K562 (cell line): ENCODE data around the gene PBXIP1. TPM values are rescaled to one million over a fixed set of nuclear protein-coding genes. Genes with fewer than 3 reads are reported as not detected.

Experiments used
- JUND ChIP-seq, 2 experiments: IDR thresholded peaks; 2 replicates in 1 of 2; 3 replicates in 1 of 2; pipeline ENCODE4 v1.6.1; 2011; ENCODE audit warnings: borderline replicate concordance in 2 of 2, low read depth in 2 of 2, low read length in 2 of 2, improper control_type of control experiment in 1 of 2, missing biosample characterization in 1 of 2, missing genetic modification characterization in 1 of 2, missing genetic modification reagents in 1 of 2
- MBD2 ChIP-seq: sonication (generic); IDR thresholded peaks from 2 replicates; pipeline ENCODE4 v1.6.1; 2016; ENCODE audit warnings: low read depth, borderline replicate concordance
- SIX5 ChIP-seq, 2 experiments: IDR thresholded peaks; 2 replicates each; pipeline ENCODE4 v1.6.1; 2011; ENCODE audit warnings: low read length in 2 of 2, borderline replicate concordance in 1 of 2, low read depth in 1 of 2, mild to moderate bottlenecking in 1 of 2, moderate library complexity in 1 of 2; ENCODE audit not compliant: insufficient read depth in 1 of 2
- SMAD3 ChIP-seq: fragments of 450-650 bp; formaldehyde crosslinking; conservative IDR thresholded peaks from 2 replicates; pipeline ENCODE4 v1.4.0; 2020; ENCODE audit warnings: mild to moderate bottlenecking
- SREBF2 ChIP-seq: sonication (generic); formaldehyde crosslinking; IDR thresholded peaks from 2 replicates; pipeline ENCODE4 v1.4.0; 2020; ENCODE audit warnings: mild to moderate bottlenecking, missing genetic modification reagents
- ZFP30 ChIP-seq: fragments of 250-450 bp; sonication (Bioruptor Pico); IDR thresholded peaks from 2 replicates; pipeline ENCODE4 v1.8.0; 2022; ENCODE audit warnings: moderate library complexity, mild to moderate bottlenecking, inconsistent platforms, borderline replicate concordance
- ZNF3 ChIP-seq: fragments of 250-450 bp; sonication (Bioruptor Pico); IDR thresholded peaks from 2 replicates; pipeline ENCODE4 v1.5.0; 2021; ENCODE audit warnings: mild to moderate bottlenecking, moderate library complexity
- polyA plus RNA-seq, 8 experiments: library from polyadenylated mRNA; depleted of rRNA in 4 of 8; stranded (reverse) in 5 of 8; unstranded in 3 of 8; fragments of >200 nt; fragmentation: Nextera tagmentation in 2 of 8; fragmentation: Illumina TruSeq in 1 of 8; extraction: Ambion mirVana in 2 of 8; extraction: Trizol in 1 of 8; gene quantifications; 2 replicates each; pipeline versions ENCODE4 v1.2.1 to v1.2.3, GENCODE V29; 2011 to 2014; ENCODE audit warnings: inconsistent platforms in 1 of 8, missing spikeins in 1 of 8
- total RNA-seq, 7 experiments: library from RNA; depleted of rRNA in 6 of 7; stranded (reverse); fragments of >200 nt in 6 of 7; fragmentation: Illumina TruSeq in 2 of 7; extraction: Trizol in 2 of 7; gene quantifications; 2 replicates each; pipeline versions ENCODE4 v1.2.1 to v1.2.3, GENCODE V29; 2011 to 2021; ENCODE audit warnings: low replicate concordance in 1 of 7
- TF ChIP-seq, protein P1 (sequence below), 2 experiments: fragments of 450-650 bp; formaldehyde crosslinking in 1 of 2; IDR thresholded peaks; 2 replicates each; pipeline versions ENCODE4 v1.4.0 to v1.6.1; 2014 to 2020; ENCODE audit warnings: mild to moderate bottlenecking in 2 of 2, borderline replicate concordance in 1 of 2, low read depth in 1 of 2
- TF ChIP-seq, protein P2 (sequence below): fragments of 450-650 bp; IDR thresholded peaks from 2 replicates; pipeline ENCODE4 v1.6.1; 2016; ENCODE audit warnings: low read depth

PBXIP1 gene
- total and polyA plus RNA-seq, 9 of the 15 experiments (the other 6 are each of a cell fraction or from before 2014, with no cell fraction given): 0.13 to 8.3 (median 5.8) TPM

DNA sequence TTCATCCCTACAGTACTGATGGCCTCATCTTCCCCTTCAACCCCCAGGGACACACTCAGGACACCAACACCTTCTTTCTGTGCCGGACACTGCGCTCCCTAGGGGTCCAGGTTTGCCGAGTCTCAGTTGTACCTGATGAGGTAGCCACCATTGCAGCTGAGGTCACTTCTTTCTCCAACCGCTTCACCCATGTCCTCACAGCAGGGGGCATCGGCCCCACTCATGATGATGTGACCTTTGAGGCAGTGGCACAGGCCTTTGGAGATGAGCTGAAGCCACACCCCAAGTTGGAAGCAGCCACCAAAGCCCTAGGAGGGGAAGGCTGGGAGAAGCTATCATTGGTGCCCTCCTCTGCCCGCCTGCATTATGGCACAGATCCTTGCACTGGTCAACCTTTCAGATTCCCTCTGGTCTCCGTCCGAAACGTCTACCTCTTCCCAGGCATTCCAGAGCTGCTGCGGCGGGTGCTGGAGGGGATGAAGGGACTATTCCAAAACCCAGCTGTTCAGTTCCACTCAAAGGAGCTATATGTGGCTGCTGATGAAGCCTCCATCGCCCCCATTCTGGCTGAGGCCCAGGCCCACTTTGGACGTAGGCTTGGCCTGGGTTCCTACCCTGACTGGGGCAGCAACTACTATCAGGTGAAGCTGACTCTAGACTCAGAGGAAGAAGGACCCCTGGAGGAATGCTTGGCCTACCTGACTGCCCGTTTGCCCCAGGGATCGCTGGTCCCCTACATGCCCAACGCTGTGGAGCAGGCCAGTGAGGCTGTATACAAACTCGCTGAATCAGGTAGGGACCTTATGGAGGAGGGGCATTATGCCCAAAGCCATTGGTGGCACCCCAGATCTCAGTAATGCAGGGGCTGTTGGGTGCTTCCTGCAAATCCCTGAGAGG, 32.4 kb upstream of the PBXIP1 start (continued):
- TF ChIP-seq, protein P1, sequence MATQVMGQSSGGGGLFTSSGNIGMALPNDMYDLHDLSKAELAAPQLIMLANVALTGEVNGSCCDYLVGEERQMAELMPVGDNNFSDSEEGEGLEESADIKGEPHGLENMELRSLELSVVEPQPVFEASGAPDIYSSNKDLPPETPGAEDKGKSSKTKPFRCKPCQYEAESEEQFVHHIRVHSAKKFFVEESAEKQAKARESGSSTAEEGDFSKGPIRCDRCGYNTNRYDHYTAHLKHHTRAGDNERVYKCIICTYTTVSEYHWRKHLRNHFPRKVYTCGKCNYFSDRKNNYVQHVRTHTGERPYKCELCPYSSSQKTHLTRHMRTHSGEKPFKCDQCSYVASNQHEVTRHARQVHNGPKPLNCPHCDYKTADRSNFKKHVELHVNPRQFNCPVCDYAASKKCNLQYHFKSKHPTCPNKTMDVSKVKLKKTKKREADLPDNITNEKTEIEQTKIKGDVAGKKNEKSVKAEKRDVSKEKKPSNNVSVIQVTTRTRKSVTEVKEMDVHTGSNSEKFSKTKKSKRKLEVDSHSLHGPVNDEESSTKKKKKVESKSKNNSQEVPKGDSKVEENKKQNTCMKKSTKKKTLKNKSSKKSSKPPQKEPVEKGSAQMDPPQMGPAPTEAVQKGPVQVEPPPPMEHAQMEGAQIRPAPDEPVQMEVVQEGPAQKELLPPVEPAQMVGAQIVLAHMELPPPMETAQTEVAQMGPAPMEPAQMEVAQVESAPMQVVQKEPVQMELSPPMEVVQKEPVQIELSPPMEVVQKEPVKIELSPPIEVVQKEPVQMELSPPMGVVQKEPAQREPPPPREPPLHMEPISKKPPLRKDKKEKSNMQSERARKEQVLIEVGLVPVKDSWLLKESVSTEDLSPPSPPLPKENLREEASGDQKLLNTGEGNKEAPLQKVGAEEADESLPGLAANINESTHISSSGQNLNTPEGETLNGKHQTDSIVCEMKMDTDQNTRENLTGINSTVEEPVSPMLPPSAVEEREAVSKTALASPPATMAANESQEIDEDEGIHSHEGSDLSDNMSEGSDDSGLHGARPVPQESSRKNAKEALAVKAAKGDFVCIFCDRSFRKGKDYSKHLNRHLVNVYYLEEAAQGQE (IDR thresholded peaks at IDR 0.05; ENCODE audit: borderline replicate concordance): peak; percentile 19; the same call in 1 of the 2 replicates
- TF ChIP-seq, protein P1 (CRISPR knock-in tag; IDR thresholded peaks at IDR 0.05; ENCODE audit: low read depth): no peak
- TF ChIP-seq, protein P2, sequence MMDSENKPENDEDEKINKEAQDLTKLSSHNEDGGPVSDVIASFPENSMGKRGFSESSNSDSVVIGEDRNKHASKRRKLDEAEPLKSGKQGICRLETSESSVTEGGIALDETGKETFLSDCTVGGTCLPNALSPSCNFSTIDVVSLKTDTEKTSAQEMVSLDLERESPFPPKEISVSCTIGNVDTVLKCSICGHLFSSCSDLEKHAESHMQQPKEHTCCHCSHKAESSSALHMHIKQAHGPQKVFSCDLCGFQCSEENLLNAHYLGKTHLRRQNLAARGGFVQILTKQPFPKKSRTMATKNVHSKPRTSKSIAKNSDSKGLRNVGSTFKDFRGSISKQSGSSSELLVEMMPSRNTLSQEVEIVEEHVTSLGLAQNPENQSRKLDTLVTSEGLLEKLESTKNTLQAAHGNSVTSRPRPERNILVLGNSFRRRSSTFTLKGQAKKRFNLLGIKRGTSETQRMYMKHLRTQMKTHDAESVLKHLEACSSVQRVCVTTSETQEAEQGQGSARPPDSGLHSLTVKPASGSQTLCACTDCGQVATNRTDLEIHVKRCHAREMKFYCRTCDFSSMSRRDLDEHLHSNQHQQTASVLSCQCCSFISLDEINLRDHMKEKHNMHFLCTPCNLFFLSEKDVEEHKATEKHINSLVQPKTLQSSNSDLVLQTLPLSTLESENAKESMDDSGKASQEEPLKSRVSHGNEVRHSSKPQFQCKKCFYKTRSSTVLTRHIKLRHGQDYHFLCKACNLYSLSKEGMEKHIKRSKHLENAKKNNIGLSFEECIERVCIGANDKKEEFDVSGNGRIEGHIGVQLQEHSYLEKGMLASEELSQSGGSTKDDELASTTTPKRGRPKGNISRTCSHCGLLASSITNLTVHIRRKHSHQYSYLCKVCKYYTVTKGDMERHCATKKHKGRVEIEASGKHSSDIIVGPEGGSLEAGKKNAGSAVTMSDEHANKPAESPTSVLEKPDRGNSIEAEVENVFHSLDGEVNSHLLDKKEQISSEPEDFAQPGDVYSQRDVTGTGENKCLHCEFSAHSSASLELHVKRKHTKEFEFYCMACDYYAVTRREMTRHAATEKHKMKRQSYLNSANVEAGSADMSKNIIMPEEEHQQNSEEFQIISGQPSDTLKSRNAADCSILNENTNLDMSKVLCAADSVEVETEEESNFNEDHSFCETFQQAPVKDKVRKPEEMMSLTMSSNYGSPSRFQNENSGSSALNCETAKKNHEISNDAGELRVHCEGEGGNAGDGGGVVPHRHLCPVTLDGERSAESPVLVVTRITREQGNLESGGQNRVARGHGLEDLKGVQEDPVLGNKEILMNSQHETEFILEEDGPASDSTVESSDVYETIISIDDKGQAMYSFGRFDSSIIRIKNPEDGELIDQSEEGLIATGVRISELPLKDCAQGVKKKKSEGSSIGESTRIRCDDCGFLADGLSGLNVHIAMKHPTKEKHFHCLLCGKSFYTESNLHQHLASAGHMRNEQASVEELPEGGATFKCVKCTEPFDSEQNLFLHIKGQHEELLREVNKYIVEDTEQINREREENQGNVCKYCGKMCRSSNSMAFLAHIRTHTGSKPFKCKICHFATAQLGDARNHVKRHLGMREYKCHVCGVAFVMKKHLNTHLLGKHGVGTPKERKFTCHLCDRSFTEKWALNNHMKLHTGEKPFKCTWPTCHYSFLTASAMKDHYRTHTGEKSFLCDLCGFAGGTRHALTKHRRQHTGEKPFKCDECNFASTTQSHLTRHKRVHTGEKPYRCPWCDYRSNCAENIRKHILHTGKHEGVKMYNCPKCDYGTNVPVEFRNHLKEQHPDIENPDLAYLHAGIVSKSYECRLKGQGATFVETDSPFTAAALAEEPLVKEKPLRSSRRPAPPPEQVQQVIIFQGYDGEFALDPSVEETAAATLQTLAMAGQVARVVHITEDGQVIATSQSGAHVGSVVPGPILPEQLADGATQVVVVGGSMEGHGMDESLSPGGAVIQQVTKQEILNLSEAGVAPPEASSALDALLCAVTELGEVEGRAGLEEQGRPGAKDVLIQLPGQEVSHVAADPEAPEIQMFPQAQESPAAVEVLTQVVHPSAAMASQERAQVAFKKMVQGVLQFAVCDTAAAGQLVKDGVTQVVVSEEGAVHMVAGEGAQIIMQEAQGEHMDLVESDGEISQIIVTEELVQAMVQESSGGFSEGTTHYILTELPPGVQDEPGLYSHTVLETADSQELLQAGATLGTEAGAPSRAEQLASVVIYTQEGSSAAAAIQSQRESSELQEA: no peak
- TF ChIP-seq ZNF3 (no peak), ZFP30 (no peak), SMAD3 (CRISPR knock-in tag) (no peak), SREBF2 (CRISPR knock-in tag) (no peak), JUND (IDR thresholded peaks at IDR 0.05; ENCODE audit: borderline replicate concordance, low read depth, low read length) (no peak), JUND (tag; IDR thresholded peaks at IDR 0.05; ENCODE audit: borderline replicate concordance, low read depth, low read length) (no peak), MBD2 (no peak), SIX5 (IDR thresholded peaks at IDR 0.05; ENCODE audit: borderline replicate concordance in 1 of 2, insufficient read depth in 1 of 2, low read depth in 1 of 2, low read length in 2 of 2) (no peak)
